ENCODE data around the gene IKZF3.
"Not testable (repeated sequence)": the region's sequence is repeated elsewhere in the genome, so short reads cannot be mapped to it uniquely, and the experiment has no call there.

GRCh38 chr17:39855911-39856649 is 8.0 kb downstream of the IKZF3 start:
- TF ChIP-seq, protein P1, sequence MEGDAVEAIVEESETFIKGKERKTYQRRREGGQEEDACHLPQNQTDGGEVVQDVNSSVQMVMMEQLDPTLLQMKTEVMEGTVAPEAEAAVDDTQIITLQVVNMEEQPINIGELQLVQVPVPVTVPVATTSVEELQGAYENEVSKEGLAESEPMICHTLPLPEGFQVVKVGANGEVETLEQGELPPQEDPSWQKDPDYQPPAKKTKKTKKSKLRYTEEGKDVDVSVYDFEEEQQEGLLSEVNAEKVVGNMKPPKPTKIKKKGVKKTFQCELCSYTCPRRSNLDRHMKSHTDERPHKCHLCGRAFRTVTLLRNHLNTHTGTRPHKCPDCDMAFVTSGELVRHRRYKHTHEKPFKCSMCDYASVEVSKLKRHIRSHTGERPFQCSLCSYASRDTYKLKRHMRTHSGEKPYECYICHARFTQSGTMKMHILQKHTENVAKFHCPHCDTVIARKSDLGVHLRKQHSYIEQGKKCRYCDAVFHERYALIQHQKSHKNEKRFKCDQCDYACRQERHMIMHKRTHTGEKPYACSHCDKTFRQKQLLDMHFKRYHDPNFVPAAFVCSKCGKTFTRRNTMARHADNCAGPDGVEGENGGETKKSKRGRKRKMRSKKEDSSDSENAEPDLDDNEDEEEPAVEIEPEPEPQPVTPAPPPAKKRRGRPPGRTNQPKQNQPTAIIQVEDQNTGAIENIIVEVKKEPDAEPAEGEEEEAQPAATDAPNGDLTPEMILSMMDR (conservative IDR thresholded peaks at IDR 0.05; ENCODE audit: low read depth, low read length), result not testable (repeated sequence)
- TF ChIP-seq EZH2phosphoT487 (IDR thresholded peaks at IDR 0.05; ENCODE audit: borderline replicate concordance, low read length), result not testable (repeated sequence)
